HG03354 (cell line): ENCODE measurements around the gene FAM240A.
"Not testable (repeated sequence)": the region's sequence is repeated elsewhere in the genome, so short reads cannot be mapped to it uniquely, and the experiment has no call there.

ENCODE experiments used
- ATAC-seq: cut with Tn5 transposase; IDR thresholded peaks from one replicate; pipeline ENCODE4 v1.9.1; 2021; ENCODE audit warnings: mild to moderate bottlenecking; ENCODE audit not compliant: unreplicated experiment, poor library complexity, severe bottlenecking

Gene FAM240A

DNA sequence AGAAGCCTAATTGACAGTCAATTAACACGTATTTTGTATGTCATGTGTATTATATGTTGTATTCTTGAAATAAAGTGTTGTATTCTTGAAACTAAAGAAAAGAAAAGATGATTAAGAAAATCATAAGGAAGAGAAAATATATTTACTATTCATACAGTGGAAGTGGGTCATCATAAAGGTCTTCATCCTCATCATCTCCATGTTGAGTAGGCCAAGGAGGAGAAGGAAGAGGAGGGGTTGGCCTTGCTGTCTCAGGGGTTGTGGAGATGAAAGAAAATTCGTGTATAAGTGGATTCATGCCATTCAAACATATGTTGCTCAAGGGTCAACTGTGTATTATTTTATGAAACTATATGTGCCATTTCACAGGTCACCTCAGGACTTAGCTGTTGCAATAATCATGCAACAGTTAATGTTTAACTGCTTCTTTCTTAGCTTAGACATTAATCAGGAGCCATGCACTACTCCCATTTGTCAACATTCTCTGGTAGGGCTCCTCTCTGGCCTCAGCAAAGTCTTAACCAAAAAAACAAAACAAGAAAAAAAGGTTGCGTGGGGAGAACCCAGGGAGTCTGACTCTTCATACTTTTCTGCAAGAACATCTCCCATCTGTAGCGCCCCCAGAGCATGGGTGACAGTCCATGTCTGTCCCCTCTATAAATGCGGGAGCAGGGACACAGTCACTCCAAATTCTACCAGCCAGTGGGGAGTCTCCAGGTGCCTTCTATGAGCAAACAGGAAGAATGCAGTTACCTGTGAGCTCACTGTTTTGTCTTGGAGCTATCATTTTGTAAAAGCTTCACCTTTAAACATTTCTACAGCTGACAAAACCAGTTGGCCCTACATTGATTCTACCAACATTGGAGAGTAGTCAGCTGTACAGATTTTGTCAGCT lies 26.3 kb upstream of the FAM240A start:
- no peak for ATAC-seq

DNA sequence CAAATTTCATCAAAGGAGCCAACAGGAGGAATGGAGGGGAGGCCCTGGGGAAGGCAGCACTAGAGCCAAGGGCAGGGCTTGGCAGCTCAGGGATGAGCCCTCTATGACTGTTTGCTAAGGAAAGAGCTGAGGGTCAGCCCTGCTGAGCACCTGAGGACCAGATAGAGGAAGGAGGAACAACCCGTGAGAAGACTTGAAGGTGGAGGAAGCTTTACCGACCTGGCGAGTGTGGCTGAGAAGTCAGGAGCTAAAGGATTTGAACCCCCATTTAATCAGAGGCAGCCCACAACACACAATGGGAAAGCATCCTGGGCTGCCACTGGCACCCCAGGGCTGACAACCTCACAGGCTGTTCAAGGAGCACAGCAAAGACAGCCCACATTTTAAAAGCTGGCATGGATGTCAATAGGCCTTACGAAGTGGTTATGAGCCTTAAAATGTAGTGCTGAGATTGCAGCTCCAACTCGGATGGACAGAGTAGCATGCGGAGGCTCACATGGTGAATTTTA lies 25.5 kb upstream of the FAM240A start:
- no peak for ATAC-seq

DNA sequence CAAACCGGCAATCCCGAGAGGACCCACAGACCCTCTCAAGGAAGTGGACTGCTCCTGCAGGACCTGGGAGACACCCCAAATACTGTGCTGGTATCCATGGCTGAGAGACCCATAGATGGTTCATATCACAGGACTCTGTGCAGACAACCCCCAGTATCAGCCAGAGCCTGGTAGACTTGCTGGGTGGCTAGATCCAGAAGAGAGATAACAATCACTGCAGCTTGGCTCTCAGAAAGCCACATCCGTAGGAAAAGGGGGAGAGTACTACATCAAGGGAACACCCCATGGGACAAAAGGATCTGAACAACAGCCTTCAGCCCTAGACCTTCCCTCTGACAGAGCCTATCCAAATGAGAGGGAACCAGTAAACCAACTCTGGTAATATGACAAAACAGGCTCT lies 25.1 kb upstream of the FAM240A start:
- not testable (repeated sequence) for ATAC-seq

DNA sequence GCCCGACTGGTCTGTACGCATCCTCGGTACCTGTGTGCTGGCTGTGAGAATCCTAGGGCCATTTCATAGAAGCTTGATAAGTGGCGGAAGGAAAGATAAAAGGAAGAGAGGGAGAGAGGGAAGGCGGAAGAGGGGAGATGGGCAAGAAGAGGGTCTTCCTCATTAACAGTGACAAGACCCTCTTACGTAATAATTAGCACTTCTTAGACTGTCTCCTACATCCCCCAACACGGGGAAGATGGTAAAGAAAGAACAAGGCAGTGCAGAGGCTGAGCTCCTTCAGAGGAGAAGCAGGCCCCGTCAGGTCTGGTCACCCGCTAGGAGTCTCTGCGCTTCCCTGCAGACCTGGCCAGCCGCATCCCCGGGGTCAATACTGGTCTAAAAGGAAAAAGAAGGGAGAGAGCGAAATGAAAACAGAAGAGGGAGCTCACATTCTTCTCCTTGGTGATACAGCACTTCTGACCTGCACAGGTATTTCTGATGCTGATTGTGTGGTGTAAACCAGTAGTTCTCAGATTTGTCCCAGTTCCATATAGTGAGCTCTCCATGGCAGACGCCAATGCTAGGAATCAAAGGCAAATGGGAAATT lies 19.0 kb upstream of the FAM240A start:
- ATAC-seq = no peak

DNA sequence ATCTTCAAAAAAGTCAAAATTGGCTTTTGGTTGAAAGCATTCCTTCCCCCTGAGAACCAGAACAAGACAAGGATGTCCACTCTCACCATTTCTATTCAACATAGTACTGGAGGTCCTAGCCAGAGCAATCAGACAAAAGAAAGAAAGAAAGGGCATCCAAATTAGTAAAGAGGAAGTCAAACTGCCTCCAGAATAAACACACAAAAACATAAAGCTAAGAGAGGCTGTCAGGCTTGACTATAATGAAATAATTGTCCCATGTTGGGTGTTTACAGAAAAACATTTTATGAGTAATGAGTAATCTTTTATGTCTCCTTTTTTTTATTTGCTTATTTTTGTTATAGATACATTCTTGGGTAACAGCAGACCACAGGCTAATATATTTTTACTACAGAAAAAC lies 18.3 kb upstream of the FAM240A start:
- ATAC-seq = no peak

DNA sequence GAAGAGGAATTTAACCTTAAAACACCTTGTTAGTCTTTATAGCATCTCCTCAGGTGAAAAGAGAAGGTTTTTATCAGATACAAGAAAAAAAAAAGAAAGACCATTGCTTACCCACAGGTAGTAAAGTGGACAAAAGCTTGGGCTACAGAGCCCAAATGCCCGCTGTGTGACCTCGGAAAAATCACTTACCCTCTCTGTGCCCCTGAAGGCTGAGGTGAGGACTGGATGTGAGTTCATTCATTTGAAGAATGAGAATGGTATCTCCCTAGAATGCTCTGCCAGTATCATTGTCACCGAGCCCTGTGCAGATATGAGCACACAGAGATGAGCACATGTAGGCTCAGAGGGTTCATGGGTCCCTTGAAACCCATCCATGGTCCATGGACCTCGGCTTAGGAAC lies 17.6 kb upstream of the FAM240A start:
- no peak for ATAC-seq

DNA sequence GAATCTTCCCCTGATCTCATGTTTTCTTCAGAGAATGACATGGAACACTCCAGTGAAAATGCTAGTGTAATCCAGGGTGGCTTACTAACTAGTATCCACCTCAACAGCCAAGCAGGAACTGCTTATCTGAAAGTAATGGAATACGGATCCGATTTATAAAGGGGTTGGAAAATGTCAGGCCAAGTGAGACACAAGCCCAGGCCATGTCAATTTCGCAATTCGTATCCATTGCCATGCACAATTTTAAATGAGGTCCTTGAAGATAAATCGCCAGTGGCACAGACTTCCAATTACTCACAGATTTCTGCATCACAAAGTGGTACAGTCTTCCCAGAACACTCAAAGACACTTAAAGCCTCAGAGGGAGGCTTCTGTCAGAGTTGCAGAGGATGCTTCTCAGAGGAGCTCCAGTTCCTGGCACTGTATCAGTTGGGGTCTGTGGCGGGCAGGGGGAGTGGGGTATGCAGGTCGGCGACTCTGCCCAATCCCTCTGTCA lies 16.5 kb upstream of the FAM240A start:
- no peak for ATAC-seq

DNA sequence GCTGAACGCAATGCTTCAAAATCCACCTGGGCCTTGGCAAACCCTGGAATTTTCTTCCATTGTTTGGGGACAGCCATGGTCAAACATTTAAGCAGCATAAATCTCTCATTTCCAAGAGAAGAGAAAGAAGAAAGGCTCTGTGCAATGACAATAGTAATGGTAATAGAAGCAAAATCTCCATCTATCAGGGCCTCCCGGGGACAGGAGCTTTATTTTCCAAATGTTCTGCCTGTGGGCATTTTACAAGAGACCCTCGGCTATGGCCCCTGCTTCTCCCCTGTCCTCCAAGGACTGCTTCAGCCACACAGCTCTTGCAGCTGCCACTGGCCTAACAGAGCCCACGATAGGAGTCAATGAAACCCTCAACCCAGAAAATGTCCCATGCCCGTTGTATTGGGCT lies 12.7 kb upstream of the FAM240A start:
- ATAC-seq = no peak

DNA sequence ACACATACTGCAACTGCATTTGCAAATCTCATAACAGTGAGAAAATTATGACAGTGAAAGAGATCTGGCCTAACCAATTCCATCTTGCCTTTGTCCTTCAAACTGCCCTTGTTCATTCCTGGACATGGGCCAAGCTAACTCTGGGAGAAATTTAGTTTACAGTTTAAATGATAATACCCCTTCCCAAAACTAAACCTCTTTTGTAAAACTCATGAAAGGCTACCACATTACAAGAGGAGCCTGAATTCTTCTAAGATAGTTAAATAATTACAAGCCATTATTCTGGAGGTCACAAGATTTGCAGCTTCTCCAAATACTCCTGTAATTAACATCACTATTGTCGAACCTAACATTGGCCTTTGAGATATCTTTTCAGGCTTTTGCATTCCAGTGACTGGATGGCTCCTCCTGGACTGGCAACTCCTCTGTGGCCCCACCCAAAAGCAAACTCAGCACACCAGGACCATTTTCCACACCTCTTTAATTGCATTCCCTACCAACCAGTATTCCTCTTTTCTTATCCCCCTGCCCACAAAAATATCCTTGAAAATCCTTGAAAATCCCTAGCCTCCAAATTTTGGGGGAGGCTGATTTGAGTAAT lies 8.8 kb upstream of the FAM240A start:
- ATAC-seq = no peak

DNA sequence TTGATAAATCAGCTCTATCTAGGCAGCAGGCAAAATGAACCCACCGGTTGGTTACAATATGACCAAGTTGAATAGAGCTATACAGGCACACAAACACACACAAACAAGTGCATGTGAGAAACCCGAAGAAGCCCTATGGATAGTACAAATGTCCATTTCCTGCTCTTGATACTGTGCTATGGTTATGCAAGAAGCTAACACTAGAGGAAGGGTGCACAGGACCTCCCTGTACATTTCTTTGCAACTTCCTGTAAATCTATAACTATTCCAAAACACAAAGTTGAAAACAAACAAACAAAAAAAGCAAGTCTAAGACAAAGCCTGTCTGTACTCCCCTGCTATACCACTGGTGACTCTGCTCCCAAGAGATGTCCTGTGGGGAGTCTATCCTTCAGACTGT lies 8.2 kb upstream of the FAM240A start:
- ATAC-seq = no peak

DNA sequence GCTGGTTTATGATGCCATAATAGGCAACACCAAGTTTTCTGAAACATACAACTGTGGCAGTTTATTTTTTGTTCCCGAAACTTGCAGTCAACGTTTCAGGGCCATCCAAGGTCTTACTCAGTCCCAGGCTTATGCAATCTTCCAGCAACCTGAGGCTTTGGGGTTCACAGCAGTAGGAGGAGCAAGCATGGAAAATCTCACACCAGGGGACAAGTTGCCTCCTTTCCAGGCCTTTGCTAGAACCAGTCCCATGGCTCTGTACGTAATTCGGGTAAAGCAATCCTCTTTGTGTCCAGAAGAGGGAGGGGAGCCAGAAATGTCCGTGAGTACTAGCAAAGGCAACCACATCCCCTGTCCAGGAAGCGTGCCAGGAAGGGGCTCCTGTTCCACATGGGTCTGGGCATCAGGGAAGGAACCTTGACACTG lies 4.7 kb upstream of the FAM240A start:
- ATAC-seq = no peak

DNA sequence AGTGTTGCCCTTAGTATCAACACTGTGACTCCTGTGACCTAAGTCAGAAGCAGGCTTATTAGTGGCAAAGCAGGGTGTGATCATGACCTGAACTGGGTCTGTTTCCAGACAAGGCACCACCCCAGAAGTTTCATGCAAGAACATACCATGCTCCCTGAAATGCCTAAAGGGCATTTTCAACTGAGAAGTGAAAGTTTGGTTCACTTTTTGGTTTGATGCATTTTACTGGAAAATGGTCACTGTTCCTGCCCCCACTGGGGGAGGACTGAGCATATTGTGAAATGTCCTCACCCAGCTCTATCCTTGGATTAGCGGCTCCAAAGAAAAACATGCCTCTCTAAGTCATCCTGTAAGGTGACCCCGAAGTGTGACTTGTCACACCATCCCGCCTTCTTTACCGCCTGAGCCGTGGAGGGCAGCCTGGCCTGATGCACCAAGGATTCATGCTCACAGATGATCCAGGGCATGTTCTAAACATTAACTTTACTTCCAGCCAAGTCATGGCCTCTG lies 3.1 kb upstream of the FAM240A start:
- ATAC-seq = no peak

DNA sequence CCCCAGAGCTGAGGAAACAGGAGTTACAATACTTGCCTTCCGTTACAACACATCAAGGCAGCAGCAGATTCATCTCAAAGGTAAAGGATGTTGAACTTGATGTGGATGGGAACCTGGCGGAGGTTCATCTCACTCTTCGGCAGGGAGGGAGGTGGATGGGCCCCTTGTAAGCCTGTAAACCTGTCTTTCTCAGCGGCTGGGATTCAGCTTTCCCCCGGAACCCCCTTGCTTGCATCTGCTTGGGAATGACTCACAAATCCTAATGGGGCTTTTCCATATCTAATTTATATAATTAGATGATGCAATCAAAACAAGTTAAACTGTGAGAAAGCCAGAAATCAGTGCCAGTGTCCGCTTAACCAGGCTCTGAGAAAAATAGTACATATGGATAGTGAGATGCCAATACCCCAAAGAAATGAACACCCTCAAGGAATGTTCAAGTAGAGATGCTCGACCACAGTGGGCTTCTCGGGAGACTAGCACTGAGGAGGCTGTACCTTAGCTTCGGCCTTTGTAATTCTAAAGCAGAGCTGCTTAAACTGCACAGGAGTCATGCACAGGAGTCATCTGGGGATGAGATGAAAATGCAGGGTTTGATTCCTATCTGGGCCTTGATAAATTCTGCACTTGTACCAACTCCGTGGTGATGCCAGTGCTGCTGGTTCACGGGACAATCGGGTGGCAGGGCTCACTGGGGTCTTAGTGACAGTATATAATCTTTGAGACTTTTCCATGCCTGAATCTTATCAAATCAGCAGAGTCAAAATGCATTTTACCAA lies 2.2 kb upstream of the FAM240A start:
- no peak for ATAC-seq

DNA sequence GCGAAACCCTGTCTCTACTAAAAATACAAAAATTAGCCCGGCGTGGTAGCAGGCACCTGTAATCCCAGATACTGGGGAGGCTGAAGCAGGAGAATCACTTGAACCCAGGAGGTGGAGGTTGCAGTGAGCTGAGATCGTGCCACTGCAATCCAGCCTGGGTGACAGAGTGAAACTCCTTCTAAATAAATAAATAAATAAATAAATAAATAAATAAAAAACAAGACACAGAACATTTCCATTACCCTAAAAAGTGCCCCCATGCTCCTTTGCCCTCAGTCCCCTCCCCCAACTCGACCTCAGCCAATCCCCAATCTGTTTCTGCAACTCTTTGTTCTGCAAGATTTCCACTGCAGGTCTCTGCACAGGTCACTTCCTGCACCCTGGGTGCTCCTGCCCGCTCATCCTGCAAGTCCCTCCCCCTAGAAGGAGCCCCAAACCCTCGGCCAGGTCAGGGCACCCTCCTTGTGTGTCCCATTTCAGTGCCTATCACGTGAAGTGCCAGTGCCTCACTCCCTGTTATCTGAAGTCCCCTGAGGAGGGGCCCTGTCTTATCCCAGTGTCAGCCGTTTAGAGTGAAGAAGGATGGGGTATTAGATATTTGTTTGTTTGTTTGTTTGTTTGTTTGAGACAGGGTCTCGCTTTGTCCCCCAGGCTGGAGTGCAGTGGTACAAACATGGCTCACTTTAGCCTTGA lies 1.1 kb downstream of the FAM240A start:
- ATAC-seq = no peak

DNA sequence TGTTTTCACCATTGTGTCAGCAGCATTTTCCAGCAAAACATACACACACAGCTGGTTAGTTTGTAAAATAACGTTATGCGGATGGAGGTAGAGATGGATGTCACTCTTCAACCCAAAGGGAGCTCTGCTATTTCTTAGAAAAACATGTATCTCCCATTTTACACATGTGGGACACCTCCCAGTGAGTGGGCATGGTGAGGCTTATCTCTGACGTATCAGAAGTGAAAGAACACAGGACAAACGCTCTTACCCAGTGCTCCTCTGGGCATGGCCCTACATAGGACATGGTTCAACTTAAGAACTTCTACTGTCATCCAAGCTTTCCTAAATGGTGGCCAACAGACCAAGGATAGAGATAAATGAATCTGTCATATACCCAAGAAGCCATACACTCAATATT lies 2.1 kb downstream of the FAM240A start:
- ATAC-seq = no peak

DNA sequence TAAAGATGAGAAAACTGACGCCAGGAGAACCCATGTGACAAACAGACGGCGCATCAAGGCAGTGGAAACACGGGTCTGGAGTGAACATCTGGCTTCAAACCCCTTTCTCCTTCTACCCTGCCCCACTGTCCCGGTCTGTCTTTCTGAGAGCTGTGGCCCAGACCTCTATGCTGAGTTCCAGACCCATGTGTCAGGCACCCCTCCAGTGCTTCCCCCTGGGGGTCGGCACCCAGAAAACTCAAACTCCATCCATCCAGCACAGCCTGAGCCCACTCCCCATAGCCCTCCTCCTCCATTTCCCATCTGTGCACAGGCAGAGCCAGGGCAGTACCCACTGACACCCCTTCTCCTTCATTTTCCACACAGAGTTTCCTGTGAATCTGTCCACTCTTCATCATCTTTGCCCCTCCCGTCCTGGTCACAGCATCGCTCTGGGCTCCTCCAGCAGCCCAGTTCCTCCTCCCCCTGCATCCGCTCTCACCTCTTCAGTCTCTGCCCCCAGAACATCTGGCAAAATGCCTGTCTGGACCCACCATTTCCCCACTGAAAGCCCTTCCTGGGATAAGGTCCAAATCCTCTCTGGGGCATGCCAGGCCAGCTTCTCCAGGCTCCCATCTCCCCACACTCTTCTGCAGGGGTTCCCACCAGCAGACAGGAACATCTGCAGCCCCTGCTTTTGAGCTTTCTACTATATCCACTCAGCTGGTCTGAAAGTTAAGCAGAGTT lies 2.9 kb downstream of the FAM240A start:
- ATAC-seq = no peak

DNA sequence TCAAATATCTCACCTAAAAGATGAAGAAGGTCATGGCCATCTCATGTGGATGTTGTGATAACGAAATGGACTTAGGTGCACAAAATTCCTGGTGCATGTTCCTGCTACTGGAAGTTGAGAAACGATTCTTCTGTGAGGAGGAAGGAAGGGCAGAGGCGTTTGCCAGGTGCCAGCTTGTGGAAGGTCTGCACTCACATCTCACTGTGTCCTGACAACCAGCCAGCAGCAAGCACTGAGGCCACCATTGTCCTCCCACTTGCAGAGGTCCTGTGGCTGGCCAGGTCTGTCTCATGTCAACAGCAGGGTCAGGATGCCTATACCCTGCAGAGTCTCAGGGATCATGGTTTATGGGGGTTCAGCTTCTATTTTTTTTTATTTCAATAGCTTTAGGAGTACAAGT lies 3.7 kb downstream of the FAM240A start:
- no peak for ATAC-seq

DNA sequence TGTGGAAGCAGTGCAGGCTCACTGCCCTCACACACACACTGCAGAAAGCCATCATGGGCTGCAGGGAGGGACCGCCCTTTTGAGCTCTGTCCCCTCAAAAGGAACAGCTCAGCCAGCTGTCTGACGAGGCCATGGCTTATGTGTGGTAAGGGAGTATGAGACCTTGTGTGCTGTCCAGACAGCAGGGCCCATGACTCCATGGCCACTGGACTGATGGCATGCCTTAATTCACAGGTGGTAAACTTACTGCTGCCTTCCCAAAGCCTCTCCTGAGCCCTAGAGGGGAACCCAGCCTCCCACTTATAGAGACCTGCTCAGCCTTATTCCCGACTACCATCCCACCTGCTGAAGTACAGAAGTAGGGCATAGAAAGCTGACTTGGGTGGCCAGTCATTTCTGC lies 5.6 kb downstream of the FAM240A start:
- ATAC-seq = no peak
